B cell (primary cell): ENCODE results near the gene TMEM164. TPM values are rescaled to one million over a fixed set of nuclear protein-coding genes. Genes with fewer than 3 reads are reported as not detected.

ENCODE experiments used
- ATAC-seq: fragments of 200-7000 bp; cut with Tn5 transposase; one replicate; pipeline ENCODE4 v1.10.0; 2021; ENCODE audit warnings: low read depth, mild to moderate bottlenecking, moderate number of reproducible peaks, moderate library complexity
- CTCF ChIA-PET: fragments of 350-600 bp; sonication (Branson Sonifier 250); formaldehyde crosslinking; loops from one replicate; lab custom pipeline; 2021; ENCODE audit warnings: antibody characterized with exemption, inconsistent platforms; lab: Charles Lee
- POLR2A ChIA-PET: fragments of 350-600 bp; sonication (Branson Sonifier 250); formaldehyde crosslinking; loops from one replicate; lab custom pipeline; 2021; ENCODE audit warnings: antibody characterized with exemption; lab: Charles Lee
- DNase-seq: peaks from one replicate; pipeline ENCODE4 v3.0.0; 2013
- H2AFZ ChIP-seq: 2 replicates; pipeline ENCODE4 v1.6.1; 2012; ENCODE audit warnings: mild to moderate bottlenecking, low read depth, low read length; ENCODE audit not compliant: insufficient read depth, poor library complexity, severe bottlenecking
- H3K27ac ChIP-seq, 2 donors: 1 replicate in 1 of 2; 2 replicates in 1 of 2; pipeline ENCODE4 v1.5.1; 2012 to 2013; ENCODE audit warnings: low read length in 2 of 2, mild to moderate bottlenecking in 2 of 2, moderate library complexity in 1 of 2
- H3K27me3 ChIP-seq, 4 experiments: fragments of 200-600 bp in 1 of 4; sonication (generic) in 1 of 4; replicated peaks in 1 of 4; 1 replicate in 2 of 4; 2 replicates in 2 of 4; pipeline versions ENCODE4 v1.6.1 to v1.7.0; 2013 to 2016; ENCODE audit warnings: low read length in 3 of 4, mild to moderate bottlenecking in 2 of 4, mixed read lengths in 1 of 4, moderate library complexity in 1 of 4; ENCODE audit not compliant: insufficient read depth in 4 of 4, control insufficient read depth in 3 of 4; ENCODE audit errors: control extremely low read depth in 1 of 4
- H3K36me3 ChIP-seq, 2 experiments: replicated peaks in 1 of 2; 1 replicate in 1 of 2; 2 replicates in 1 of 2; pipeline versions ENCODE4 v1.6.1 to v1.7.1; 2013; ENCODE audit warnings: low read length in 1 of 2; ENCODE audit not compliant: insufficient read depth in 2 of 2, control insufficient read depth in 1 of 2; ENCODE audit errors: control extremely low read depth in 1 of 2, extremely low read depth in 1 of 2
- H3K4me1 ChIP-seq, 2 donors: fragments of 200-600 bp in 1 of 2; sonication (generic) in 1 of 2; 1 replicate in 1 of 2; 2 replicates in 1 of 2; pipeline versions ENCODE4 v1.5.1 to v1.6.1; 2013 to 2017; ENCODE audit warnings: low read length in 2 of 2; ENCODE audit not compliant: control insufficient read depth in 2 of 2, insufficient read depth in 2 of 2
- H3K4me2 ChIP-seq: replicated peaks from 2 replicates; pipeline ENCODE3; 2012; ENCODE audit warnings: mild to moderate bottlenecking, low read depth, low read length; ENCODE audit not compliant: poor library complexity, severe bottlenecking
- H3K4me3 ChIP-seq, 5 experiments: fragments of 200-600 bp in 1 of 5; sonication (generic) in 1 of 5; 1 replicate in 3 of 5; 2 replicates in 2 of 5; pipeline versions ENCODE4 v1.5.1 to v1.7.0; 2011 to 2016; ENCODE audit warnings: low read length in 4 of 5, mild to moderate bottlenecking in 4 of 5, low read depth in 2 of 5, control low read depth in 1 of 5, moderate library complexity in 1 of 5; ENCODE audit not compliant: insufficient read depth in 1 of 5; ENCODE audit errors: control extremely low read depth in 1 of 5, extremely low read depth in 1 of 5
- H3K79me2 ChIP-seq: fragments of 200-600 bp; sonication (generic); one replicate; pipeline ENCODE4 v1.6.0; 2016; ENCODE audit warnings: low read length; ENCODE audit not compliant: control insufficient read depth, insufficient read depth
- H3K9ac ChIP-seq: fragments of 200-600 bp; sonication (generic); 2 replicates; pipeline ENCODE4 v1.6.1; 2017; ENCODE audit warnings: mild to moderate bottlenecking, low read length, moderate library complexity
- H3K9me3 ChIP-seq, 3 donors: one replicate each; pipeline versions ENCODE4 v1.6.1 to v1.7.1; 2013; ENCODE audit warnings: low read length in 2 of 3; ENCODE audit not compliant: control insufficient read depth in 2 of 3, insufficient read depth in 1 of 3; ENCODE audit errors: control extremely low read depth in 1 of 3
- H4K20me1 ChIP-seq: 2 replicates; pipeline ENCODE4 v1.6.0; 2012; ENCODE audit warnings: mild to moderate bottlenecking, low read length; ENCODE audit not compliant: insufficient read depth, control insufficient read depth, poor library complexity, severe bottlenecking
- H3K27ac Mint-ChIP-seq: one replicate; pipeline ENCODE4 v1.8.0; 2021; ENCODE audit warnings: mixed read lengths
- H3K27me3 Mint-ChIP-seq: one replicate; pipeline ENCODE4 v1.8.0; 2021; ENCODE audit warnings: mixed read lengths
- H3K4me1 Mint-ChIP-seq: one replicate; pipeline ENCODE4 v1.8.0; 2021; ENCODE audit warnings: mixed read lengths
- H3K4me3 Mint-ChIP-seq: one replicate; pipeline ENCODE4 v1.8.0; 2021; ENCODE audit warnings: mixed read lengths
- H3K9me3 Mint-ChIP-seq: one replicate; pipeline ENCODE4 v1.8.0; 2022; ENCODE audit warnings: mixed read lengths; ENCODE audit not compliant: insufficient read depth
- EZH2 ChIP-seq: IDR thresholded peaks from 2 replicates; pipeline ENCODE4 v1.6.1; 2012; ENCODE audit warnings: borderline replicate concordance, low read depth, mild to moderate bottlenecking, moderate library complexity, low read length; ENCODE audit not compliant: insufficient read depth, poor library complexity, severe bottlenecking
- WGBS: methylation state at CpG from one replicate; pipeline ENCODE4 v1.1.5; 2013; ENCODE audit warnings: missing lambda C conversion rate; ENCODE audit not compliant: insufficient coverage; 5-methylcytosine and 5-hydroxymethylcytosine counted together
- intact Hi-C: fragments of 100-400 bp; cut with micrococcal nuclease; formaldehyde crosslinking; loops from one replicate; pipeline ENCODE4 v1.10.0; 2022
- polyA plus RNA-seq: library from polyadenylated mRNA; depleted of rRNA; stranded (reverse); fragments of >200 nt; gene quantifications from 2 replicates; pipeline ENCODE4 v1.2.3, GENCODE V29; 2012
- total RNA-seq, 2 donors: library from RNA; stranded (reverse); fragments of 120-200 nt in 1 of 2; gene quantifications; 1 replicate in 1 of 2; 2 replicates in 1 of 2; pipeline versions ENCODE4 v1.2.3 to v1.2.4, GENCODE V29; 2013 to 2022
- TF ChIP-seq, protein P1 (sequence below): fragments of 200-600 bp; IDR thresholded peaks from one replicate; pipeline ENCODE4 v1.8.0; 2022; ENCODE audit warnings: antibody characterized with exemption, mild to moderate bottlenecking

Gene TMEM164
- total and polyA plus RNA-seq, 2 donors (not counting 1 experiment from before 2014, with no cell fraction given): 9.4 to 26.6 TPM

DNA sequence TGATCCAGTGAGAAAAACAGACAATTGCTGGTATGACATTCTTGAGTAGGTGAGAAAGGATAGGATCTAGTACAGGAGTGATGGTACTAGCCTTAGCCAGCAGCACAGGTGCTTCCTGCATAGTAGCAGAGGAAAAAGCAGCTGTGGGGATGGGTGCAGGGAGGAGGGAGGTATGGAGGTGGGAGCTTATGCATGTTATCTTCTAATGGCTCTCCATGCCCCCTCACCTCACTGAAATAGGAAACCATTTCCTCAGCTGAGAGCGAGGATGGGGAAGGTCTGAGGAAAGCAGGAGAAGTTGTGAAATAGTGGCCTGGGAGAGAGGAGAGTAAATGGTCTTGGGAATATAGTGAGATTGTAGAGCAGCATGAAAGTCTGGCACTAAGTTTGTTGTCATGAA, 136.3 kb downstream of the TMEM164 start:
- H3K4me2 ChIP-seq: no peak overlapping the region
- H3K4me3 ChIP-seq: no peak overlapping the region
- CTCF ChIA-PET: no interaction called here
- no peaks in the 10 kb centered on the region for H3K27me3 ChIP-seq
- intact Hi-C loops: no loop called here
- POLR2A ChIA-PET: no interaction called here
- H3K79me2 ChIP-seq: no peaks in the 10 kb centered on the region
- TF ChIP-seq EZH2: no peak
- TF ChIP-seq, protein P1, sequence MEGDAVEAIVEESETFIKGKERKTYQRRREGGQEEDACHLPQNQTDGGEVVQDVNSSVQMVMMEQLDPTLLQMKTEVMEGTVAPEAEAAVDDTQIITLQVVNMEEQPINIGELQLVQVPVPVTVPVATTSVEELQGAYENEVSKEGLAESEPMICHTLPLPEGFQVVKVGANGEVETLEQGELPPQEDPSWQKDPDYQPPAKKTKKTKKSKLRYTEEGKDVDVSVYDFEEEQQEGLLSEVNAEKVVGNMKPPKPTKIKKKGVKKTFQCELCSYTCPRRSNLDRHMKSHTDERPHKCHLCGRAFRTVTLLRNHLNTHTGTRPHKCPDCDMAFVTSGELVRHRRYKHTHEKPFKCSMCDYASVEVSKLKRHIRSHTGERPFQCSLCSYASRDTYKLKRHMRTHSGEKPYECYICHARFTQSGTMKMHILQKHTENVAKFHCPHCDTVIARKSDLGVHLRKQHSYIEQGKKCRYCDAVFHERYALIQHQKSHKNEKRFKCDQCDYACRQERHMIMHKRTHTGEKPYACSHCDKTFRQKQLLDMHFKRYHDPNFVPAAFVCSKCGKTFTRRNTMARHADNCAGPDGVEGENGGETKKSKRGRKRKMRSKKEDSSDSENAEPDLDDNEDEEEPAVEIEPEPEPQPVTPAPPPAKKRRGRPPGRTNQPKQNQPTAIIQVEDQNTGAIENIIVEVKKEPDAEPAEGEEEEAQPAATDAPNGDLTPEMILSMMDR: no peak
- H3K9me3 ChIP-seq: peaks cover 0 to 3% (median 0%) of the 10 kb centered on the region in 3 donors
- Mint-ChIP-seq H3K27me3 (no peaks in the 10 kb centered on the region), H3K9me3 (no peaks in the 10 kb centered on the region), H3K4me3 (no peak overlapping the region), H3K4me1 (no peaks in the 10 kb centered on the region), H3K27ac (no peak overlapping the region)
- no peaks in the 10 kb centered on the region for H3K4me1 ChIP-seq
- no CpG with 5 or more reads among the region's 1 CpG for WGBS
- DNase-seq: no peak
- no peaks in the 10 kb centered on the region for H4K20me1 ChIP-seq
- H3K27ac ChIP-seq: no peak overlapping the region
- no peak overlapping the region for H2AFZ ChIP-seq
- no peak overlapping the region for H3K9ac ChIP-seq
- no peak for ATAC-seq
- H3K36me3 ChIP-seq: no peaks in the 10 kb centered on the region

GRCh38 chrX:110142096-110142495, 139.2 kb downstream of the TMEM164 start:
- intact Hi-C loops: loop anchor here (10.0 kb wide), 3 partner anchors 137 to 657 kb away; partner anchors contain the start of genes GUCY2F and TMEM164
- Histone ChIP-seq H3K4me3 (no peak overlapping the region), H3K79me2 (no peaks in the 10 kb centered on the region), H3K9ac (no peak overlapping the region), H3K27me3 (no peaks in the 10 kb centered on the region), H3K27ac (no peak overlapping the region), H3K9me3 (peaks cover 0 to 3% (median 0%) of the 10 kb centered on the region in 3 donors), H2AFZ (no peak overlapping the region), H3K4me1 (peaks cover 0 to 4% of the 10 kb centered on the region in 2 donors), H4K20me1 (no peaks in the 10 kb centered on the region), H3K36me3 (peaks cover 0 to 2% of the 10 kb centered on the region in 2 experiments), H3K4me2 (no peak overlapping the region)
- H3K9me3 Mint-ChIP-seq: no peaks in the 10 kb centered on the region
- H3K27ac Mint-ChIP-seq: no peak overlapping the region
- DNase-seq (no peak), ATAC-seq (no peak)
- ChIA-PET POLR2A (no interaction called here), CTCF (interaction anchor here (1.4 to 28.8 kb wide), 2 partner anchors 269 to 286 kb away, joined by 4 to 721 read pairs; no protein-coding TSS in a partner anchor)
- peaks cover 7% of the 10 kb centered on the region for H3K4me1 Mint-ChIP-seq
- WGBS: no CpG with 5 or more reads among the region's 5 CpGs
- no peaks in the 10 kb centered on the region for H3K27me3 Mint-ChIP-seq
- H3K4me3 Mint-ChIP-seq: no peak overlapping the region
- TF ChIP-seq EZH2: no peak
- TF ChIP-seq, protein P1: no peak
